ENCODE data around the gene CCDC192.

Gene CCDC192

GRCh38 chr5:127958421-127959011 is 255.3 kb downstream of the CCDC192 start:
- peak; percentile 60 for DNase-seq (ENCODE audit: low spot score)

DNA sequence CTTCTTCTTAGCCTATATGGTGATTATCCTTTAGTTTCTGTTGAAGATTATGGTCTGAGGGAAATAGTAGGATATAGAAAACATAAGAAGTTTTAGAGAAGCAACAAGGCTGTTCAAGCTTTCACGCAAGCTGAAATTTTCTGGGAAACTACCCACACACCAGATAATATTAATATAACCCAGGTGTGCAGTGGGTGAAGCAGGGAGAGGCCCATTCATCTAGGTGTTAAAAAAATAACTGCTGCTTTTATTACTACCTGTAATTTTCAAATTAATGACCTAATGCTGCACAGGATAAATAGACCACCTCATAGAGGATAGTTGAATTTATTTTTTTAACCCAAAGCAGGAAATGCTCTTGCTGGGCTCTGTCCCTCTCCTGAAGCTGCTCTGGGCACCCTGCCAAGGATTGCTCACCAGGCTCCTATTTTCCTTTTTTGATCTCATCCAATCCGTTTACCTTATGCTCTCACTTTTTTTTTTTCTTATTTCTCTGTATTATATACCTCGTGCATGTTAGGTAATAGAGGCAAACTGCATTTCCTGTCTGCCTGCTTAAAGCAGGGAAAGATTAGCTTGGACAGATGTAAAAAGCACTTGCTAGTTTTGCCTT is 256.1 kb downstream of the CCDC192 start:
- DNase-seq (ENCODE audit: low spot score), result peak; percentile 89

DNA sequence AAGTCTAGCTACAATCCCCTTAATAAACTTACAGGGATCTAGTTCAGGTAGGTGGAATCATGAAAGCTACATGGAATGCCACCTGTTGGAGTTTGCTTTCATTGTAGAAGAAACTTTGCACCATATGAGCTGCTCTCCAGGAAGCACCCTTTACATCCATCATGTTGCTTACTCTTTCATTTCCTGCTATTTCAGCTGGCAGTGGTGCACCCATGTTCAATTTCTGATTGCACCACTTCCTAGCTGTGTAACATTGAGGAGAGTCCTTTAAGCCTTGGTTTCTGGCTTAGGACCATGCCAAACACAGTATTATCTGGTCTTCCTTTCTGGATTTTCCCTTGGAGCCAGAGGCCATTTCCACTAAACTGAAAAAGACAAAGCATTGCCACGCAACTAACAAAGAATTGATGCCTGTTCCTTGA is 257.1 kb downstream of the CCDC192 start:
- DNase-seq (ENCODE audit: low spot score), result peak; percentile 19

GRCh38 chr5:127961006-127961762 is 258.0 kb downstream of the CCDC192 start:
- DNase-seq (ENCODE audit: low spot score), result peak; percentile 45

DNA sequence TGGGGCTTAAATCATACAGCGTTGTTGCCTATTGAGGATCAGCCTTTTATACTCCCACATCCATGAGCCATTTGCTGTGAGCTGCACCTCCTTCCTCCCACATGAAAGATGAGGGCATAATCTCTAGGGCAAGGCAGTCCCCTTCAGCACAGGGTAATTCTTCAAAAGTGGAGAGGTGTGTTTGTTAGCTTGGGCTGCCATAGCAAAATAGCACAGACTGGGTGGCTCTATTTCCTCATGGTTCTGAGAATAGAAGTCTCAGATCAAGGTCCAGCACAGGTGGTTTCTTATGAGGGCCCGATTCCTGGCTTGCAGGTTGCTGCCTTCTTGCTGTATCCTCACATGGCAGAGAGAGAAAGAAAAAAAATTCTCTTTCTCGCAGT is 258.6 kb downstream of the CCDC192 start:
- DNase-seq (ENCODE audit: low spot score), result no peak

DNA sequence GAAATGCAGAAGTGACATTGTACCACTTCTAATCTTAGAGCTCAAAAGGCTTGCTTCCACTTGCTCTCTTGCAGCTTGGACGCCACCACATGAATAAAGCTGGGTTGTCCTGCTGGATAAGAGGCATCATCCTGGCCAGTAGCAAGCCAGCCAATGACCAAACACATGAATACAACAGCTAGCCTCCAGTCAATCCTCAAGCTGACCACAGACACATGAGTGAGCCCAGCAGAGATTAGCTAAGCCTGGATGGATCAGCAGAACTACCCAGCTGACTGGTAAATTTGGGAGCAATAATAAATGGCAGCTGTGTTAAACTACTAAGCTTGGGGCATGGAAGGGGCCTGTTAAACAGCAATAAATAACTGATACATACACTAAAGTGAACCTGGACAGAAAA is 259.3 kb downstream of the CCDC192 start:
- no peak for DNase-seq (ENCODE audit: low spot score)

DNA sequence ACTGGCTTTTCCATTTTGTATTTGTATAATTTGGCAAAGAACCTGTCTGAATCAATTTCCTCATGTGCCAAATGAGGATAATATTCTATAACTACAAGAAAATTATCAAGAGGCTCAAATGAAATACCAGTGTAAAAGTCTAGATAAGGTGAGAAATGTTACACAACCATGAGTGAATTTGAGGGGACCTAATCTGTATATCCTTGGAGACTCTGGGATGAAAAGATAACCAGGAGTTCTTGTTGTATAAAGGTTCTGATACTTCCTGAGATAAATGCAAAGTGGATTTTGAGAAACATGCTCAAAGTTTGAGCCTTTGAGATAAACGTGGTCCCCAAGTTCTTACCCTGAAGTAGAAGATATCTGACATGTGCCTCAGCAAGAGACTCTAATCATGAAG is 260.0 kb downstream of the CCDC192 start:
- DNase-seq (ENCODE audit: low spot score), result no peak

- DNase-seq (ENCODE audit: low spot score), result no peak
Measured at GRCh38 chr5:127963931-127964330, 260.7 kb downstream of the CCDC192 start.

DNA sequence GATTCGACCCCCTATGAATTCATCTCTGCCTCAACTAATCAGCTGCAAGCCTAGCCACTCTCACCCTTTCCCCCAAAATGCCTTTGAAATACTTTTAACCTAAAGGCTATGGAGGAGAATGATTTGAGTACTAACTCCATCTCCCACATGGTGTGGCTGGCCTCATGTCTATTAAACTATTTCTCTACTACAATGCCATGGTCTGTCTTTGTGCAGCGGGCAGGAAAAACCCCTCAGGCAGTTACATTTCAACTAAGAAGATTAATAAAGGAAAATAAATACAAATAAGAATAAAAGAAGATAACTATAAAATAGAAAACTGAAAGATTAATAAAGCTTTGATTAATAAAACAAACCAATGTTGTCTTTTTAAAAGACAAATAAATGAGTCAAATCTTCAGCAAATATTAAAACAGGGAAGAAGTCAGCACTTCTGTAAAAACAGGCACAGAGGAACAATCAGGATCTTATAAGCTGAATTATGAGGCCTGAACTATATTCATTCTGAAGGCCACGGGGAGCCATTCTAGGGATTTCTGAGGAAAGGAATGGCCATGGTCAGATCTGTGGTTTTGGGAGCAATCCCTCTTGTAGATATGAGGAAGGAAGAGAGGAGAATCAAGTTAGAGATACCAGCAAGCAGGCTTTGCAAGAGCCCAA is 264.3 kb downstream of the CCDC192 start:
- DNase-seq (ENCODE audit: low spot score), result no peak

- peak; percentile 26 for DNase-seq (ENCODE audit: low spot score)
Measured at GRCh38 chr5:127967983-127968592, 264.9 kb downstream of the CCDC192 start.

GRCh38 chr5:127969002-127969401 is 265.8 kb downstream of the CCDC192 start:
- no peak for DNase-seq (ENCODE audit: low spot score)

- no peak for DNase-seq (ENCODE audit: low spot score)
Measured at GRCh38 chr5:127969651-127970050, 266.5 kb downstream of the CCDC192 start.

DNA sequence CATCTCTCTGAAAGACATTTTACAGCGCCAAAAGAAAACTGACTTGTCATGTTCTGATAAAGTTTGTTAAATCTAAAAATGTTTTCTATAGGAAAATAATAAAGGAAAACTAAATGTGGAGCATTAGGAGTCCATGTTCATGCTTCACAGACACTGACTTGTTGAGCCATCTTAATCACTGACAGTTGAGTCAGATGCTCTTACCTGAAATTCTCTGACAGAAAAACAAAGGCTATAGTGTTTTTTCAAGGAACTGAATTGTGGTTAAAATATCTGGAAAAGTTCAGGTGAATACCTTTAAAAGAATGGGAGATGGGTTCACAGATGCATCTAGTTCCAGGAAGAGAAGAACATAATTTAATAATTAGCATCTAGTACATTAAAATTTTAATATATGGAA is 266.9 kb downstream of the CCDC192 start:
- DNase-seq (ENCODE audit: low spot score), result no peak

DNA sequence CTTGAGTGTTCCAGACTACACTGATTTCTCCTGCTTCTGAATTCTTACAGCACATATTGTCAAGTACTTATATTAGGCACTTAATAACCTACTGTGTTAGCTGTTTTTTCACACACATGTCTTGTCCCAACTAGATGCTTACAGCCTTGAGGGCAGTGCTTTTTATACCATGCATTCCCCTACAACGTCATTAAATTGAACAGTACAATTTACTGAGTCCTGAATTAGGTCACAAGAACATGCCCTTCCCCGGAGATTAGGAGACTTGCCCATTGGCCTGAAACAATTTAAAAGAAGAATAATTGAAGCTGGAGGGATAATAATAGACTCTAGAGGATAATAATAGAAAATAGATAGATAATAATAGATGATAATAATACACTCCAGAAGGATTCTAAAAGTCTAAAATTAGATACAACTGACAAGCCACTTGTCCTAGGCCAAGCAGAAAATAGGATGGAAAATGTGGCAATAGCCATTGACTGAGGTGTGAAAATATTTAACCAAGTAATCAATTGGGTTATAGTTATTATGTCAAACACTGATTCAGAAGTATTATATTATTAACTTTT is 267.7 kb downstream of the CCDC192 start:
- DNase-seq (ENCODE audit: low spot score), result no peak

DNA sequence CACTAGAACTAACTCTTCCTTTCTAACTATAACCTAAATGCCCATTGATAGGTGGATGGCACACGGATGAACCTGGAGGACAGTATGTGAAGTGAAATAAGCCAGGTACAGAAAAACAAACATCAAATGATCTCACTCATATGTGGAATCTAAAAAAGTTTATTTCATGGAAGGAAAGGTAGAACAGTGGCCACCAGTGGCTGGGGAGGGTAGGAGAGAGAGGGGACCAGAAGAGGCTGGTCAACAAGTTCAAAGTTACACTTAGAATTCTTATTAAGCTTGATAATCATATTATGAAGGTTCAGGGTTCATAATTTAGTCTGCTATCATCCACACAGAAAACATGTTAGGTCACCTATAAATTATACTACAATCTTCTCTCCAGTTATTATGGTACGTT is 272.8 kb downstream of the CCDC192 start:
- DNase-seq (ENCODE audit: low spot score), result no peak

- DNase-seq (ENCODE audit: low spot score), result no peak
Measured at GRCh38 chr5:127976525-127976924, 273.3 kb downstream of the CCDC192 start.

- no peak for DNase-seq (ENCODE audit: low spot score)
Measured at GRCh38 chr5:127976991-127977717, 274.0 kb downstream of the CCDC192 start.

- DNase-seq (ENCODE audit: low spot score), result no peak
Measured at GRCh38 chr5:127978738-127979300, 275.6 kb downstream of the CCDC192 start.

- no peak for DNase-seq (ENCODE audit: low spot score)
Measured at GRCh38 chr5:127979475-127979874, 276.3 kb downstream of the CCDC192 start.

- DNase-seq (ENCODE audit: low spot score), result no peak
Measured at GRCh38 chr5:127980843-127981242, 277.7 kb downstream of the CCDC192 start.

- DNase-seq (ENCODE audit: low spot score), result no peak
Measured at GRCh38 chr5:127981498-127981897, 278.3 kb downstream of the CCDC192 start.

All from cerebellar cortex (tissue), 1 donor.